MM.1S (cell line): ENCODE data around the gene SLC35D1.

Experiments
- EZH2 ChIP-seq: fragments of 300-600 bp; sonication (generic); optimal IDR thresholded peaks from 2 replicates; pipeline ENCODE3; 2017; ENCODE audit warnings: low read depth, mild to moderate bottlenecking, antibody characterized with exemption, low read length, mixed read lengths
- EZH2phosphoT487 ChIP-seq: fragments of 300-600 bp; sonication (generic); IDR thresholded peaks from 2 replicates; pipeline ENCODE4 v1.6.1; 2018; ENCODE audit warnings: antibody characterized with exemption, low read length
- TF ChIP-seq, protein P1 (sequence below): fragments of 300-600 bp; sonication (generic); IDR thresholded peaks from 2 replicates; pipeline ENCODE4 v1.5.1; 2016; ENCODE audit warnings: antibody characterized with exemption, low read length, mixed read lengths

DNA sequence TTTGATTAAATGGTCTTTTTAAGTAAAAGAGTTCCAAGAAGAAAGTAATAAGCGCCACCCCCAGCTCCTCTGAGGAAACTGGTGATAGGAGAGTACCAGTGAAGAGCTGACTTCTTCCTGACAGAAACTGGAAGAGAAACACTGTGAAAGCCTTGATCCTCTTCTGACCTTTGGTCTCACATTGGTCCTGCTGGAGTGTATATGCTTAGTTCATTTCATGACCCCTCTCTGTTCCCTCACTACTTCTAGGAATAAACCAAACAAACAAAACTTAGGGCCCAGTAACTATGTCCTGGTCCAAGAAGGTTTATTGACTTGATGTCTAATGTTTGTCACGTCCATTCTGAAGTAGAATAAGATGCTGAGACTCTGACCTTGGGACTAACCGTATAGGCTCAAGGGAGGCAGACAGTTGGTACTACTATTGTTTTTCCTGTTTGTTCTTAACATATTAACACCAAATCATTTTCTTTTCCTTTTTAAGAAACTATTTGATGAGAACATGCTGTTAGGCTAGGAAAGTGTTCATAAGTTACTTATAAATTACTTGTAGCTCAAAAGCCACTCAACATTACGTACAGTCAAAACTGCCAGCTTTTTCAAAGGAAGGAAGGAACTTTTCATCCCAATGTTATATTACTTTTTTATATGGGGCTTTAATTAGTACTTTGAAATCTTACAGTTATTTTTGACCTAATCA lies 71.2 kb downstream of the SLC35D1 start:
- TF ChIP-seq, protein P1, sequence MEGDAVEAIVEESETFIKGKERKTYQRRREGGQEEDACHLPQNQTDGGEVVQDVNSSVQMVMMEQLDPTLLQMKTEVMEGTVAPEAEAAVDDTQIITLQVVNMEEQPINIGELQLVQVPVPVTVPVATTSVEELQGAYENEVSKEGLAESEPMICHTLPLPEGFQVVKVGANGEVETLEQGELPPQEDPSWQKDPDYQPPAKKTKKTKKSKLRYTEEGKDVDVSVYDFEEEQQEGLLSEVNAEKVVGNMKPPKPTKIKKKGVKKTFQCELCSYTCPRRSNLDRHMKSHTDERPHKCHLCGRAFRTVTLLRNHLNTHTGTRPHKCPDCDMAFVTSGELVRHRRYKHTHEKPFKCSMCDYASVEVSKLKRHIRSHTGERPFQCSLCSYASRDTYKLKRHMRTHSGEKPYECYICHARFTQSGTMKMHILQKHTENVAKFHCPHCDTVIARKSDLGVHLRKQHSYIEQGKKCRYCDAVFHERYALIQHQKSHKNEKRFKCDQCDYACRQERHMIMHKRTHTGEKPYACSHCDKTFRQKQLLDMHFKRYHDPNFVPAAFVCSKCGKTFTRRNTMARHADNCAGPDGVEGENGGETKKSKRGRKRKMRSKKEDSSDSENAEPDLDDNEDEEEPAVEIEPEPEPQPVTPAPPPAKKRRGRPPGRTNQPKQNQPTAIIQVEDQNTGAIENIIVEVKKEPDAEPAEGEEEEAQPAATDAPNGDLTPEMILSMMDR, result no peak
- no peak for TF ChIP-seq EZH2
- TF ChIP-seq EZH2phosphoT487, result no peak
